D341Med (cell line): ENCODE measurements around the gene KCNJ14.

Experiments
- DNase-seq: peaks from one replicate; pipeline ENCODE4 v3.0.0; 2012; ENCODE audit warnings: low spot score

The KCNJ14 gene

DNA sequence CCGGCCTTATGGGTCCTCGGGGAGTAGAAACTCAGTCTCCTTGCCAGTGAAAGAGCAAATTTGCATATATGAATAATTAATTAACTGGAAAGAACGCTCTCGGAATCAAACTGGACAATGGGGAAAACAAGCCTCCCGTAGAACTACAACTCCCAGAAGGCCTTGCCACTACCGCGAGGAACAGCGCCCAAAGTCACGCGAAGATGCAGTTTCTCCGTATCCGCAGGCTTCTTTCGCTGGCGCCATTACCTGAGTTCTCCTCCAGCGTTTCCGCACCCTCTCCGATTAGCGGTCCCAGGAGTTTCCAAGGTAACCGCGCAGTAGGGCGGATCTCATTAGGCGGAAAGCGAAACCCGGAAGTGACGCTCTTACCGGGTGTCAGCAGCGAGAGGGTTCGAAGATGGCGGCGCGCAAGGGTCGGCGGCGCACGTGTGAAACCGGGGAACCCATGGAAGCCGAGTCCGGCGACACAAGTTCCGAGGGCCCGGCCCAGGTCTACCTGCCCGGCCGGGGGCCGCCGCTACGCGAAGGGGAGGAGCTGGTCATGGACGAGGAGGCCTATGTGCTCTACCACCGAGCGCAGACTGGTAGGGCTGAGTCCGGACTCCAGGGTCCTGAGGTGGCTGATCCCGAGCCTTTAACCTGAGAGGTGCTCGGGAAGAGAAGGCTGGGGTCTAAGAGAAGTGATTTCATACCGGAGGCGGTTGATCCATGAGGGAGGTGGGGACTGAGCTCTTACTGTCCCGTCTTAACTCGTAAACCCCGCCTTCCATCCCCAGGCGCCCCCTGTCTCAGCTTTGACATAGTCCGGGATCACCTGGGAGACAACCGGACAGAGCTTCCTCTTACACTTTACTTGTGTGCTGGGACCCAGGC, 9.5 kb upstream of the KCNJ14 start, which contains the start of gene GRWD1:
GRWD1 (plus strand) TSS at position 378 of the 876 bp plus-strand sequence; CDS start at position 401, 23 bp downstream.
- DNase-seq: peak; percentile 93

DNA sequence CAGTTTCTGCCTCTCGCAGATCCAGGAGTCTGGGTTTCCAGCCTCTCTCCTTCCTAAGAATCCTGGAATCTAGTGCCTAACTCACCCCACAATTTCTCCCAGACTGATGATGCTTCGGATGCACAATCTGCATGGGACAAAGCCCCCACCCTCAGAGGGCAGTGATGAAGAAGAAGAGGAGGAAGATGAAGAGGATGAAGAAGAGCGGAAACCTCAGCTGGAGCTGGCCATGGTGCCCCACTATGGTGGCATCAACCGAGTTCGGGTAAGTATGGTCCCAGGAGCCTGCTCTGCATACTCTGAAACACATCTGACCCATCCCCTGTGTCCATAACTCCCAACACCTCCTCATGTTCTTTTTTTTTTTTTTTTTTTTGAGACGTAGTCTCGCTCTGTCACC, 8.8 kb upstream of the KCNJ14 start:
- no peak for DNase-seq

DNA sequence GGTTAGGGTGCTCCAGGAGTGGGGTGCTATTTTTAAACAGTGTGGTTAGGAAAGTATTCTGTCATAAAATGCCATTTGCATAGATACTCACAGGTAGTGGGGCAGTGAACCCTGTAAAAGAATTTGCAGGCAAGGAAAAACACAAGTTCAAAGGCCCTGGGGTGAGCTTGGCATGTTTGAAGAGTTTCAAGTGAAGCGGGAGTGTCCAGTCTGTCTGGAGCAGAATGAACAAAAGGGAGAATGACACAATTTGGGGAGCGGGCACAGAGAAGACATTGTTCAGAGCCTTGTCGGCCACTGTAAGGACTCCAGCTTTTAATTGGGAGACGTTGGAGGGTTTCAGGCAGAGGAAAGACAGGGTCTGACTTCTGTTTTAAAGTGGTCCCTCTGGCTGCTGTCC, 6.8 kb upstream of the KCNJ14 start:
- no peak for DNase-seq

DNA sequence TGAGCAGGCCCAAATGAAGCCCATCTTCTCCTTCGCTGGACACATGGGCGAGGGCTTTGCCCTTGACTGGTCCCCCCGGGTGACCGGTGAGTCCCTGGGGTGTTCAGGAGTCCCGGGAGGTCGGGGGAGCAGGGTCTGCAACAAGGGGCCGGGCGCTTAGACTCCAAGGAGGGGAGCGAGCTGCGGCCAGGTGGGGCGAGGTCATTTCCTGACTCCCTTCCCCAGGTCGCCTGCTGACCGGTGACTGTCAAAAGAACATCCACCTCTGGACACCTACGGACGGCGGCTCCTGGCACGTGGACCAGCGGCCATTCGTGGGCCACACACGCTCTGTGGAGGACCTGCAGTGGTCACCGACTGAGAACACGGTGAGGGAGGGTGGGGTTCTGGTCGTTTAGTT, 4.9 kb upstream of the KCNJ14 start:
- DNase-seq: no peak

DNA sequence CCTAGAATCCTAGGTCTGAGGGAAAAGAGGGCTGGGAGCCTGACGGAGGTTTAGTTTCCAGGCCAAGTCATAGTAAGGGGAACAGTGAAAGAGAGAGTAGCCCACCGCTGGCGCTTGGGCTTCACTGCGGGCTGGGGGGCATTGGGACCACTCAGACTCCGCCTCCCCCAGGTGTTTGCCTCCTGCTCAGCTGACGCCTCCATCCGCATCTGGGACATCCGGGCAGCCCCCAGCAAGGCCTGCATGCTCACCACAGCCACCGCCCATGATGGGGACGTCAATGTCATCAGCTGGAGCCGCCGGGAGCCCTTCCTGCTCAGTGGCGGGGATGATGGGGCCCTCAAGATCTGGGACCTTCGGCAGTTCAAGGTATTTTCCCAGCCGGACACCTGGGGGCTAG, 4.5 kb upstream of the KCNJ14 start:
- no peak for DNase-seq

DNA sequence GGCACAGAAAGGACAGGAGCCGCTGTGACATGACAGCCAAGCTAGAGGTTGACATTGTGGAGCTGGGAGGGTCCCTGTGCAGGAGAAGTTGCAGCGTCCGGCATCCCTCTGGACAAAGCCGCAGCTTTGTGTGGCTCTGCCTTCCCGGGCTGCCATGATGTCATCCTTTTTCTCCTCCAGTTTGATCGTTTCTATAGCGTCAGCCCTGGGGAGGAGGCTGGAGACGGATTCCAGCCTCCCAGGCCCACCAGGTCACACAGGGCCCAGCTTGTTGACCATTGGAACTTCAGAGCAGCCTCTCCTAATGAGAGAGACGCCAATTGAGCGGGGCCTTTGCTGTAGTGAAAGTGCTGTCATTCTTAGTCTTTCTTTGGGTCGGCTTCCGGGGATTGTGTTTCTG, 3.8 kb upstream of the KCNJ14 start:
- DNase-seq: no peak

DNA sequence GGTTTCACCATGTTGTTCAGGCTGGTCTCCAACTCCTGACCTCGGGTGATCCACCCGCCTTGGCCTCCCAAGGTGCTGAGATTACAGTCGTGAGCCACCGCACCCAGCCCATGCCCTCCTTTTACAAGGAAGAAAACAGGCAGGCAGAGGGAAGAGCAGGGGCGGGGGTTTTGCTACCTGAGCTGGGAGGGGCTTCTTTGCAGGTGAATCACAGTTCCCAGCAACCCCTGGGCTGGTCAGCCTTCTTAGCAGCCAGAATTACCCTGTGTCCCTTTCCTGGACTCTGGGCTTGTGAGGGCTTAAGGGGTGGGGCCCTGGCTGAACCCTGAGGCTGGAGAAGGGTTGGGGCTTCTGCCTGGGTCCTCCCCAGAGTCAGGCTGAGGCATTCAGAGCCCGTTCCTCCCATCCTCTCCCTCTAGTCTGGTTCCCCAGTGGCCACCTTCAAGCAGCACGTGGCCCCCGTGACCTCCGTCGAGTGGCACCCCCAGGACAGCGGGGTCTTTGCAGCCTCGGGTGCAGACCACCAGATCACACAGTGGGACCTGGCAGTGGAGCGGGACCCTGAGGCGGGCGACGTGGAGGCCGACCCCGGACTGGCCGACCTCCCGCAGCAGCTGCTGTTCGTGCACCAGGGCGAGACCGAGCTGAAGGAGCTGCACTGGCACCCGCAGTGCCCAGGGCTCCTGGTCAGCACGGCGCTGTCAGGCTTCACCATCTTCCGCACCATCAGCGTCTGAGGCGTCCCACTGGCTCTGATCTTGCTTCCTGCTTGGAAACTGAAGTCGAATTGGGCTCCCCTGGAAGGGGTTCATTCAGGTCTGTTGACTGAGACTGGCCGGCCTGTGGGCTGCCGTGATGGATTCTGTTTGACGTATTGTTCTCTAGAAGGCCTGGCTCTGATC, 2.8 kb upstream of the KCNJ14 start:
- no peak for DNase-seq

DNA sequence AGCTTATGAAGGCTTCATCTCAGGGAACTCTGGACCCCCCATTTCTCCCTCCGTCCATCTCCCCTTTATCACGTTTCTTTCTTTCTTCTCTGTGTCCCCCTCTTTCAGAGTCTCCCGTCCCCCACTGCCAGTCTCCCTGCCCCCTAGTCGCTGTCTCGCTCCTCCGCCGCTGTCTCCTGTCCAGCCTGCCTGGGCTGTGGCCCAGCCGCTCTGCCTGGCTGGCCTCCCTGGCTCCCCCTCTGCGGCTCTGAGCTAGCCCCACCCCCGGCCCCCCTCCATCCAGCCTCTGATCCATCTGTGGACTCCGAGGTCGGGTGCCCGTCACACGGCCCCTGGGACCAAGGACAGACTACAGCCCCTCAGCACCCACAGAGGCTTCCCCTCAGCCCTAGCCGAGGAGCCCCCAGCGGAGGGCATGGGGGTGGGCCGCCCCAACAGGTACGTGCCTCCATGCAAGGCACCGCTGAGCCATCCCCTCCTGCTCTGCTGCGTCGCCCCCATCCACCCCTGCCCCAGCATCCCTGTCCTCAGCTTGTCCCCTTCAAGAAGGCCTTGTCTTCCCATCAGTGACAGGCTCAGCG, 1.1 kb upstream of the KCNJ14 start:
- DNase-seq: no peak

DNA sequence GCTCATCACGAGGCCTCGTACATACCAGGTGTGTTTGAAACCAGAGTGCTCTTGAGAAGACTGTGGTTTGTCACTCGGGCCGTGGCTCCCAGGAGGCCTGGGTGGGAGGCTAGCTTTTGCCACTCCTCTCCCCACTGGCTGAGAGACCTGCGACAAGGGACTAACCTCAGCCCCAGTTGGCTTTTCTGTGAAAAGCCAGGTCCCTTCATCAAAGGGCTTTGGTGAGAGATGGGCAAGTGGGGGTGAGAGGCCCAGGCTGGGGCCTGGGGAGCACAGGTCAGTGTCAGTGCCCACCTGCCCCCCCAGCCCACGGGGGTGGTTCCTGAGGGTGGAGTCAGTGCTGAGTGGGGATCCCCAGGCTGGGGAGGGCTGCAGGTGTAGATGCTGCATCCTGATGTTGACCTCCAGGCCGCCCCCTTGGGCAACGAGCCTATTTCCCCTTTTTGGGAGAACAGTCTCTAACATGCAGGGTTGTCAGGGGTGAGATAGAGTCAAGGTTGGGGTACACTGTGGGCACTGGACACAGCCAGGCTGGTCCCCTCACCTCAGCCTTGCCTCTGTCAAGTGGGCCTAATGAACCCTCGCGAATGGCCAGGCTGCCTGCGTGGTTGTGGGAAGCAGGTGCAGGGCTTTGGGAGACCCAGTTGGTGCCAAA, 661 bp downstream of the KCNJ14 start:
- DNase-seq: no peak

DNA sequence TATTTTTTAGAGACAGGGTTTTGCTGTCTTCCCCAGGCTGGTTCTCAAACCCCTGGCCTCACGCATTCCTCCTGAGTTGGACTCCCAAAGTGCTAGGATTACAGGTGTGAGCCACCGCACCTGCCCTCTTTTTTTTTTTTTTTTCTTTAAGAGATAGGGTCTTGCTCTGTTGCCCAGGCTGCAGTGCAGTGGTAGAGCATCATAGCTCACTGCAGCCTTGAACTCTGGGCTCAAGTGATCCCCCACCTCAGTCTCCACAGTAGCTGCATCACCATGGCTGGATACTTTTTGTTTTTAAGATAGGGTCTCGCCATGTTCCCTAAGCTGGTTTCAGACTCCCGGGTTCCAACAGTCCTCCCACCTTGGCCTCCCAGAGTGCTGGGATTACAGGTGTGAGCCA, 1.5 kb downstream of the KCNJ14 start:
- DNase-seq: no peak

DNA sequence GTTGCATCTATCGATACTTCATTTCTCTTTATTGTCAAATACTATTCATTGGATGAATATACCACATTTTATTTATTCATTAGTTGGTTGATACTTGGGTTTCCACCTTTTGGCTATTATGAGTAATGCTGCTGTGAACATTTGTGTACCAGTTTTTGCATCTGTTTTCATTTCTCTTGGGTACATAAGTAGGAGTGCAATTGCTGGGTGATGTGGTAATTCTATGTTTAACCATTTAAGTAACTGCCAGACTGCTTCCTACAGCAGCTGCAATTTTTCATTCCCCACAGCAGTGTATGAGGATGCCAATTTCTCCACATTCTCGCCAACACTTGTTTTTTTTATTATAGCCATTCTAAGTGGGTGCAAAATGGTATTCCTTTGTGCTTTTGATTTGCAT, 2.6 kb downstream of the KCNJ14 start:
- DNase-seq: no peak

DNA sequence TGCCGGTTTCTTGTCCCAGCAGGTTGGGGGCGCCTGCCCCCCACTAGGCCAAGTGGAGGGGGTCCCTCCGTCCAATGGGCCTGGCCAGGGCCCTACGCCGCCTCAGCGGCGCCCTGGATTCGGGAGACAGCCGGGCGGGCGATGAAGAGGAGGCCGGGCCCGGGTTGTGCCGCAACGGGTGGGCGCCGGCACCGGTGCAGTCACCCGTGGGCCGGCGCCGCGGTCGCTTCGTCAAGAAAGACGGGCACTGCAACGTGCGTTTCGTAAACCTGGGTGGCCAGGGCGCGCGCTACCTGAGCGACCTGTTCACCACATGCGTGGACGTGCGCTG, 6.2 kb downstream of the KCNJ14 start:
- DNase-seq: no peak

DNA sequence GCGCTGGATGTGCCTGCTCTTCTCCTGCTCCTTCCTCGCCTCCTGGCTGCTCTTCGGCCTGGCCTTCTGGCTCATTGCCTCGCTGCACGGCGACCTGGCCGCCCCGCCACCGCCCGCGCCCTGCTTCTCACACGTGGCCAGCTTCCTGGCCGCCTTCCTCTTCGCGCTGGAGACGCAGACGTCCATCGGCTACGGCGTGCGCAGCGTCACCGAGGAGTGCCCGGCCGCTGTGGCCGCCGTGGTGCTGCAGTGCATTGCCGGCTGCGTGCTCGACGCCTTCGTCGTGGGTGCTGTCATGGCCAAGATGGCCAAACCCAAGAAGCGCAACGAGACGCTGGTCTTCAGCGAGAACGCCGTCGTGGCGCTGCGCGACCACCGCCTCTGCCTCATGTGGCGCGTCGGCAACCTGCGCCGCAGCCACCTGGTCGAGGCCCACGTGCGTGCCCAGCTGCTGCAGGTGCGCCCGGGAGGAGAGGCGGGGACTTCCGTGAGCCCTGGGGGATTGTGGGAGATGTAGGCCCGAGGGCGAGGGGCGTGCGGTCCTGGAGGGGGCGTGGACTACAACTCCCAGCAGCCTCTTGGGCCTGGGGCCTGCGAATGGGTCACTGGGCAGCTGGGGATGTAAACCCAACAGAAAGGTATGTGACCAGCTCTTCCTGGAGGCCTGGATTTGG, 6.7 kb downstream of the KCNJ14 start:
- DNase-seq: no peak

DNA sequence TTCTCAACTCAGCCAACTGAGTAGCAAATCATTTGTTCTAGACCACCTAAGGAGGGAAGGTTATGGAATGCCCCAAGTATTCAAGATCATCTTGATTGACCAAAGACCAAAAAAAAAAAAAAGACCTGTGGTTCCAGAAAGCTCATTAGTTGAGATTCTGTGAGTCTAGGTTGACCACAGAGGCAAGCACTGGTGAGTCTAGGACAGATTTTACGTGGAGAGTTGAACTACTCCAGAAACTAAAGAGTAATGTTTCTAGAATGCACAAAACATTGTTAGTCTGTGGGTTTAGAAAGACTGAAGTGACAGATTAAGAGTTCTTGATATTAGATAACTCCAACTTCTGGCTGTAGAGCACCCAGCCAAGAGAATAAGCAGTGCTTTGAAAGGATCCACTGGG, 9.8 kb downstream of the KCNJ14 start:
- no peak for DNase-seq

DNA sequence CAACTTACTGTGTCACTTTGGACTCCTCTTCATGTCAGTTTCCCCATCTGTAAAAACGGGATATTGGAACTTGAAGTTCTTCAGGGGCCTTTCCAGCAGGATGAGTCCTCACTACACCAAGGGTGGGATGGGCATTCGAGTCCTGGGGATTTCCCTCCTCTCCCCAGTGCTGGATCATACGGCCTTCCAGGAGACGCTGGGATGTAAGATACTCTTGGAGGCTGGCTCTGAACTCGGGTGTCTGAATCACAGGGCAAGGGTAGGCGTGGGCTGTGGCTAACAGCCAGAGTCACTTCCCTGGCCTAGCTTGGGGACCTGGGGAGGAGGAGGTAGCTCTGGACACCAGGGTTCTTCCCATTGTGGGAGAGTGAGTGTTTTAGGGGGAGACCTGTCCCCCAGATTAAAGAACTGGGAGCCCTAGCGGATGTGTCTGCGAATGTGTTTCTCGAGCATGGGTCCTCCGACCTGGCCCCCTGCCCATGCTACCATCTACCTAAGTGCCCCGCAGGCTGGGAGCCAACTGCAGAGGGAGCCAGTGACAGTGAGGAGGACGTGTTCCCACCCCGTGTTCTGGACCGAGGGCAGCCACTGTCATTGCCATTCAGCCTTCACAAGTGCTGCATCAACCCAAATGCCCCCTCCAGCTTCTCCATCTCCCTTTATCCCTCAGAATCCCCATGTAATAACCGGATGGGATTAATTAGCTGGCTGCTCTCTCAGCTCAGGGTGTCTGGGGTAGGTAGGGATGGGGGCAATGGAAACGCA, 11.4 kb downstream of the KCNJ14 start:
- DNase-seq: peak; percentile 67

DNA sequence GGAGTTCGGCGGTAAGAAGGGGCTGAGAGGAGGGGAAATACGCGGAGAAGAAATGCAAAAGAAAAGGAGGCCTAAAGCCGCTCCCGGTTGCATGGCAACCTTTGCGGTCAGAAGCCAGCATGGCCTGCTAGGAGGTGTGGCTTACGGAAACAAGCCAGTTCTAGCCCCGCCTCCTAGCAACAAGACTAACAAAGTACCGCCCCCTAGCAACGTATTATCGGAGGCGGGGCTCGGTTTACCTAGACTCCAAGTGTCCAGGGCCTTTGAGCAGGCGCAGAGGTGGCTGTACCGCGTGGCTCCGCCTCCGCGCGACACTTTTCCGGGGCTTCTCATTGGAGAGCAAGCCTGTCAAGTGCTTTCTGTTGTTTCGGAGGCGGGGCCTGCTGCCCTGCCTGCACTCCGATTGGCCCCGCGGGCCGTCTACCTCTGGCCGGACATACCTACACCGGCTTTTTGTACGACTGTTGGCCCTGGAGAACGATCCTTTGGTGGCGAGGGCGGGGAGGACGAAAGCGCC, 13.5 kb downstream of the KCNJ14 start:
- DNase-seq: peak; percentile 94

DNA sequence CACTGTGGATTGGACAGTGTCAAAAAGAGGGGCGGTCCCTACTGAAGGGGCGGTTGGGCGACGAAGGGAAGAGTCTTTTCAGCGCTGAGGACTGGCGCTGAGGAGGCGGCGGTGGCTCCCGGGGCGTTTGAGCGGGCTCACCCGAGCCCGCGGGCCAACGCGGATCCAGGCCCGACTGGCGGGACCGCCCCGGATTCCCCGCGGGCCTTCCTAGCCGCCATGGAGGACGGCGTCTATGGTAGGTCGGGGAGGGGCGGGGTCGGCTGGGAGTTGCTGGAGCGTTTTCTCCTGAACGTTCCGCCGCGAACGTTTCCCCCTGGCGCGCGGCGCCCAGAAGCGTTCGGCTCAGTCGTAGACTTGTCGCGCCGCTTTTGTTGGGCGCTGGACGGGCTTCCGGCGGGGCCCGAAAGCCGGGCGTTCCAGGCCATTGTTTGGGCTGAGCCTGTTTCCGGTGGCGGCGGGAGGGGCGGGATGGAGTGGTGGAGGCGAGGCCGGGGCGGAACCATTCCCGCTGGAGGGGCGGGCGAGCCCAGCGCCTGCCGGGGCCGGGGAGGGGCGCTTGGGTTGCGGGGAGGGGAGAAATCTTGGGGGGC, 14.0 kb downstream of the KCNJ14 start, which contains the start of gene CYTH2:
CYTH2 (plus strand) TSS at position 81 of the 593 bp plus-strand sequence; CDS start at position 220, 139 bp downstream.
- DNase-seq: peak; percentile 85

DNA sequence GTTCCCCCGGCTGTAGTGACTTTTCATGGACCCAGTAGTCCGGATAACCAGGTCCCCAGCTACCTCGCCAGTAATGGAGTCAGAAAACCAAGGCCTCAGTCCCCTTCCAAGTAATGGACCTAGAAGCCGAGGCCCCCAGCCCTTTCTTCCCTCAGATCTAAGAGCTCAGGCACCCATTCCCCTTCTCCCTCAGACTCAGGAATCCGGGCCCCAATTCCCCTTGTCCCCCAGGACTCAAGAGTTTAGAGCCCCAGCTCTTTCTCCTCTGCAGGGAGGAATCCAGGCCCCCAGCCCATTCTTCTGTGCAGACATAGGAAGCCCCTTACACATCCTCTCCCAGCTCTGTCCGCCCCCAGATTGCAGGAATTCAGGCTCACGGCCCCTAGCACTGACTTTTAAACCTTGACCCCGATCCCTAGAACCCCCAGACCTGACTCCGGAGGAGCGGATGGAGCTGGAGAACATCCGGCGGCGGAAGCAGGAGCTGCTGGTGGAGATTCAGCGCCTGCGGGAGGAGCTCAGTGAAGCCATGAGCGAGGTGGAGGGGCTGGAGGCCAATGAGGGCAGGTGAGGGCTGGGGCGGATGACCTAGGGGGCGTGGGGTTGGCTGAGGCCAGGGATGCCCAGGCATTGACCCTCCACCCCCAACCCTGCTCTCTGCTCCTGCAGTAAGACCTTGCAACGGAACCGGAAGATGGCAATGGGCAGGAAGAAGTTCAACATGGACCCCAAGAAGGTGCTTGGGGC, 14.7 kb downstream of the KCNJ14 start:
- no peak for DNase-seq

DNA sequence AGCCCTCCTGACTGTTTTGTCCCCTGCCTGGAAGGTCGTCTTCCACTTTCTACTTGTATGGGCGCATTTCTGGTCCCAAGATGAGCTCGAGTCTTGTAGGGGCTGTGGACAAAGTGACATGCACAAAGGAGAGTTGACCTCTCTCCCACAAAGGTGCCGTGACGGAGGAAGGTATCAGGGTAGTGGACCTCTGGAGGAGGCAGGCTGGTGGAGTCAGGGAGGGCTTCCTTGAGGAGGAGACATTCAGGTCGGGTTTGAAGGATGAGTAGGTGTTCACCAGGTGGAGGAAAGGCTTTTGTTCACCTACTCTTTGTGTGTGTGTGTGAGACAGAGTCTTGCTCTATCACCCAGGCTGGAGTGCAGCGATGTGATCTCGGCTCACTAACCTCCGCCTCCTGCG, 15.5 kb downstream of the KCNJ14 start:
- no peak for DNase-seq
